GM21367 (cell line): ENCODE measurements around the gene URAD.
"Not testable (repeated sequence)": the region's sequence is repeated elsewhere in the genome, so short reads cannot be mapped to it uniquely, and the experiment has no call there.

ENCODE experiments used
- ATAC-seq: cut with Tn5 transposase; IDR thresholded peaks from one replicate; pipeline ENCODE4 v1.9.1; 2021; ENCODE audit not compliant: unreplicated experiment

URAD gene, protein sequence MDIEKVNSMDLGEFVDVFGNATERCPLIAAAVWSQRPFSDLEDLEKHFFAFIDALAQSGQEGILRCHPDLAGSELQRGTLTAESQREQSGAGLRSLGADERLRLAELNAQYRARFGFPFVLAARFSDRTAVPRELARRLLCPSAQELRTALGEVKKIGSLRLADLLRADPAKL

DNA sequence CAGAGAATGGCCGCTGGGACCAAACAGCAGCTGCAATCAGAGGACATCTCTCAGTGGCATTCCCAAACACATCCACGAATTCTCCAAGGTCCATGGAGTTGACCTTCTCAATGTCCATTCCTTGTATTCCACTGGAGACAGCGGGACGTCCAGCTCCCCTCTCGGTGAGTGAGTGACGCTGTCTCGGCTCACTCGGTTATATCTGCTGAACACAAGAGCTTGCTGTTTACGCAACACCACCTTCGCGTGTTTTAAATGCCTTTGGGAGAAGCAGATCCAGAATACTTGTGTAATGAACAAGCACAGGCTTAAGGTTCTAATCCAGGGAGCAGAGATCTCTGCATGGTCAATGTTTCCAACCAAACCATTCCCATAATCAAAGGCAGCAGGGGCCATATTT lies at the start of gene URAD:
Gene URAD (minus strand): TSS at position 174 of the 400 bp plus-strand sequence. CDS start 56 bp downstream, at position 118.
- ATAC-seq = no peak

DNA sequence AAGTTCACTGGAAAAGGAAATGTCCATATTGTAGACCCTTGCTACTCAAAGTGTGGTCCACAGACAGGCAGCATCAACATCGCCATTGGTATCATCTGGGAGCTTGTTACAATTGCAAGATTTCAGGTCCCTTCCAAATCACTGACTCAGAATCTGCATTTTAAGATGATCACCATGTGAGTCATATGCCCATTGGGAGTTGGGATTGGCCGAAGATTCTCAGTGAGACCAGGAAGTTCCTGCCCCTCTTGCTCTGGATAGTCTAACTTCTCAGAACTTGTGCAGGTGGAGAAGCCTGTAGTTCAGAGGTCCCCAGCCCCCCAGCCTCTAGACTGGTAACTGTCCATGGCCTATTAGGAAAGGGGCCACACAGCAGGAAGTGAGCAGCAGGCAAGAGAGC lies 48.9 kb upstream of the URAD start:
- no peak for ATAC-seq

DNA sequence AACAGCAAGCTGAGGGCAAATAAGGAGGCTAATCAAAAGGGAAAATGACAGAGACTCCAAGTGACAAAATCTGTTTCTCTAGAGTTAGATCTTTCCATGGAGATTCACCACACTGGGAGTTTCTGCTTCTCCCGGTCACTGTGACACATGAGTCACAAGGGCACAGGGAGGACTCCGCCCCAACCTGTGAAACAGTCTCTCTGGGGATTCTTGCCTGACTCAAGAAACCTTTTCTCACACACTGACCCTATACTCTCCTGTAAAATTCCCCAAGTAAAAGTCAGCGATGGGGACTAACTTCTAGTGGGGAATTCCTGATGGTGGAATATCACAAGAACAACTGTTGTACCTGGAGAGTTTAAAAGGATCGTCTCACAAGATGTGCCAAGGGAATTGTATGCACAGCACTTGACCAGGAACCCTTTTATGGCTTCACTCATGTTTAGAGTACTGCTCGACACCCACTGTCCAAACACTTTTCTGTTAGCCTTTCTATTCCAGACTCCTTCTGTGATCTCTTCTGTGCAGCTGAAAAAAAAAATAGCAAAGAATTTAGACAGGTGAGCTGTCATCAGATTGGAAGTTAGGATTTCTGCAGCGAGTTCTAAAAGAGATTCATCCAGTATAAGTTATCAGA lies 46.8 kb upstream of the URAD start:
- ATAC-seq = no peak

DNA sequence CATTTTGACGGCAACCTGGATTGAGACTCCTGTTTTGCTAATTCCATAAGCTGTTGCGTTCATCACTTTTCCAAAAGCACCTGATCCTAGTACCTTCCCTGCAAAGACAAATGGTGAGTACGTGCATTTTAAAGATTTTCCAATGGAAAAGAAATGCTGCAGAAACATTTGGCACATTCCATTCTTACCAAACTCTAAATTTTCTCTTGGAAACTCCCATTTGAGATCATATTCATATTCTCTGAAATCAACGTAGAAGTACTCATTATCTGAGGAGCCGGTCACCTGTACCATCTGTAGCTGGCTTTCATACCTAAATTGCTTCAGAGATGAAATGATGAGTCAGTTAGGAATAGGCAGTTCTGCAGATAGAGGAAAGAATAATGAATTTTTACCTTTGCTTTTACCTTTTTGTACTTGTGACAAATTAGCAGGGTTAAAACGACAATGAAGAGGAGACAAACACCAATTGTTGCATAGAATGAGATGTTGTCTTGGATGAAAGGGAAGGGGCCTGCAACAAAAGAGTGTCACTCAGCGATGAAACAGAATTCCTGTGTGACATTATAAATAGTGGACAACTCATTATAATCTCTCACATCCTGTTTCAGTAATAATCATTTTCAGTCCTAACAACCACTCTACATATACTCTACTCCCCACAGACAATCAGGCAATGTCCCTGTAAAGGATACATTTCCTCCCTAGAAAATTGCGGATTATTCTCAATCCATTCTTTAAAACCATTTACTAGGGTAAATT lies 45.6 kb upstream of the URAD start:
- ATAC-seq = no peak

DNA sequence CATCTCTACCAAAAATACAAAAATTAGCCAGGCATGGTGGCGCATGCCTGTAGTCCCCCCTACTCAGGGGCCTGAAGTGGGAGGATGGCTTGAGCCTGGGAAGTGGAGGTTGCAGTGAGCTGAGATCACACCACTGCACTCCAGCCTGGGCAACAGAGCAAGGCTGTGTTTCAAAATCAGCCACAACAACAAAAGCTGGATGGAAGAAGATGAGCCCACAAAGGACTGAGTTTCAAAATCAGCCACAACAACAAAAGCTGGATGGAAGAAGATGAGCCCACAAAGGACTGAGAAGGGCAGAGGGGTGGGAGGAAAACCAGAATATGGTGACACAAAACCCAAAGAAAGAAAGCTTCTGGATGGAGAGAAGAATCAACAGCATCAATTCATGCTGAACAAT lies 43.9 kb upstream of the URAD start:
- not testable (repeated sequence) for ATAC-seq

DNA sequence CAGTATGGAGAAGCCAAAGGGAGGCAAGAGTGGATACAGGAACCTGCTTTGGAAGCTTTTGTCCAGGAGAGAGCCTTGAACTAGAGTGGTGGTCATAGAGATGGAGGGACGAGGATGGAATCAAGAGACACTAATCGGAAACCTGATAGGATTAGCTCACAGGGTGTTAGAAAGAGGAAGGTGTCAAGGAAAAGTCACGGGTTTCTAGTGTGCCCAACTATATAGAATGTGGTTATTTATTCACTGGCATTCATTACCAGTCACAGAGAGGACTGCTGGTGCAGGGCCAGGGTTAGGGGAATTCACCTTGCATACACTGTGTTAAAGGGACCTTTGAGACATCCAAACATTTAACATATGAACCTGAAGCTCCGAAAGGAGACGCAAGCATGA lies 43.4 kb upstream of the URAD start:
- ATAC-seq = no peak

DNA sequence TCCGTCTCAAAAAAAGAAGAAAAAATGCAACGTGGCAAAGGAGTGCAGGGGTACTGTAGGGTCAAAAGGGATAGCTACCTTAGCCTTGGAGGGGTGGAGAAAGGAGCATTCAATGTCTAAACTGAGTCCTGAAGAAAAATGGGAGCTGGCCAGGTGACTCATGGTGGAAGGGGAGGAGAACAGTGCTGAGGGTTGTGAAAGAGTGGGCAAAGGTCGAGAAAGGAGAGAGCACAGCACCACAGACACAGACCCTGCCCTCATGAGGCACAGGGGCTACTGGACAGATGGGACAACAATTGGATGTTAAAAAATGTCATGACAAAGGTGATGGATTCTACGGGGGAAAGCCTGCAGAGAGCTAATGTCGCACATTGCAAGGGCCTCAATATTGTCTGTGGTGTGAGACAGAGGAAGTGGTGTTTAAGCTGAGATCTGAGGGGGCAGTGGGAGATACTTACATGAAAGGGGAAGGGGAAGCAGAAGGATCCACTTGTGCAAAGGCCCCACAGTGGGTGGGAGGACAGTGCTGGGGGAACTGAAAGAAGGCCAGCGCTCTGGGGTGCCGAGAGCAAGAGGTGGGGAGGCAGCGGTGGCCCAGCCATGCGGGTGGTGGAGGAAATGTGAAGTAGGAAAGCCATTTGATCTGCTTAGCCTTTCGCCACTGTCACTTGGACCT lies 42.9 kb upstream of the URAD start:
- no peak for ATAC-seq

DNA sequence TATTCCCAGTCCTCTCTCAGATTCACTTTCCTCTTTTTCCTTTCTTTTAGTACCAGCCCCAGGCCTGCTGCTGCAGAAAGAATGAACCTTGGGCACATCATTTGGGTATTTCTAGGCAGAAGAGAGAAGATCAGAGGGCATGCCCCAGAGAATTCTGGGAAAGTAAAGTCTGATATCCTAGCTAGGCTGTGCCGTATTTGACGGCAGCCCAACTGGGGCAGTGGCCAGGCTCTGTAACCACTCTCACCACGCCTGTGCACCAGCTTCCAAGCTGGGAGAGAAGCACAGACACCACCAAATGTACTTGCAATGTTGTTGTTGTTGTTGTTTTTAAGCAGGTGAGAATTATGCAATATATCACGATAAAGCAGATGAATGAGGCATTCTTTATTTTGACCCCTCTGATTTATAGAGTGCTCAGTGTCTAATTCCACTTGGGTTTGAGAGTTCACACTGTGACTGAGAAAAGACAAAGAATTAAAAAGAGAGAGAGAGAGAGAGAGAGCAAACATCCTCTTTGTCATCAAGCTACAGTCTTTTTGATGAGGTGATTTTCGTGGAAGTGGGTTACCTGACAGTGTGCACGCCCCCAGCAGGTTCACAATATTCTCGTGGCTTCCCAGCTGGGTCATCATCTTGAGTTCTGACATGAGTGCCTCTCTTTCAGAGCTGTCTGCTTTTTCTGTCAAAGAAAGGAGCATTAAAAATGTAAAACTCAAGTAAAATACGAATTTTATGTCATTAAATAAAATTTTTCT lies 39.3 kb upstream of the URAD start:
- no peak for ATAC-seq

DNA sequence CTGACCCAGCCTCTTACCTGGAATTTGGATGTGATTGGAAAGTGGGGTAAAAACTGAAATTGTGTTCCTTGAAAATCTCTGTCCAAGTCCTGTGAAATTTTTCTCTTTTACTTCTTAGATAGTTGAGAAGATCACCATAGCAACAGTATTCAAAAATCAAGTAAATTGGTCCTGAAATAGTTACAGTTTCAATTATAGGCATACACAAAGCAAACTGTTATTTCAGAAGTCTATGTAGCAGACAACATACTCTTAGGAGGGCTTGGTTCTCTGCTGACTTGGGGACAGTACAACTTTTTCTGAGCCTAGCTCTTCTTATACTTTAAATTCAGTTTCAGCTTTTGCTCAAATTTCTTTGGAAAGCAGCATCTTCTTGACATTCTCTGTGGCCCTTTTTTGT lies 38.6 kb upstream of the URAD start:
- no peak for ATAC-seq

DNA sequence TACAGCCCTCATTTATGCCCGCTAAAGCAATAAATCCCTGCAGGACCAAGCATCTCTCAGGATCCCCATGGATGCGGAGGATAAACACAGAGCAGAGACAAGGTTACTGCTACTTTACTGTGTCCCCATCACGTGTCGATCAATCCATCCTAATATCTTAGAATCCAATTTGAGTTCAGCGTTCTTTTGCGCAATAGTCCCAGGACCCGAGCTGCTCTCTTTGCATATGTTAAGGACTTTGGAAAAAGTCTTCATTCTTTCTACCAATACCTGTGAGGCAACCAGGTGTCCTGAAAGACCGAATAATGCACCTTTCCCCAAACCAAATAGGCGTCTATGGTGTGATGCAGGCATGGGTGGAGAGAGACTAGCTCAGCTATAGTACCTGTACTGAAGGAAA lies 38.0 kb upstream of the URAD start:
- no peak for ATAC-seq

DNA sequence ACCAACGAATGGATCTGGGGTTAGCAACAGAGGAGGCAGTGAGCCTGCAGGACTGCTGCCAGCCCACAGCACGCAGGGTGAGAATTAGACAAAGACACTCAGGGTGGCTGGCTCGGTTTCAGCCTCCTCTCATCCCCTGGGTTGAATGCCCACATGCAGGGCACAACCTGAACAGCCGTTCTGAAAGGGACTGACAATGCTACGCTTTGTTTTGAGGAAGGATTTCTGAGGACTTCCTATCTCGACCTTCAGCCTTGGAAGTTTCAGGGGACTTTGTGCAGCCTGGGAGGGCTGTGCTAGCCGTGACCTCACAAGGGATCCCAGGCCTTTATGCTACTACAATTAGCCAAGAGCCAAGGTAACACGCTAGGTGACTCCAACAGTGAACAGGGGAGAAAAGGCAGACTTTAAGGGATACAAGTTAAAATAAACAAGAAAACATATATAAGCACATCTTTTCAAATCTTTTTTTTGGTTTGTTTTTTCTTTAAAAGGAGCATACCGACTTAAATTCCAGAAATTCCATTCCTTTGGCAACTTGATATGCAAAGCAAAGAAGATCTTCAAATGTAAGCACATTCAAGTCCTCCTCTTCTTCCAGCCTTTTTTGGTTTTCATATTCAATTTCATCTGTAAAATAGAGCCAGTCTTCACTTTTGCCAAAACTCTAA lies 34.5 kb upstream of the URAD start:
- ATAC-seq = no peak

DNA sequence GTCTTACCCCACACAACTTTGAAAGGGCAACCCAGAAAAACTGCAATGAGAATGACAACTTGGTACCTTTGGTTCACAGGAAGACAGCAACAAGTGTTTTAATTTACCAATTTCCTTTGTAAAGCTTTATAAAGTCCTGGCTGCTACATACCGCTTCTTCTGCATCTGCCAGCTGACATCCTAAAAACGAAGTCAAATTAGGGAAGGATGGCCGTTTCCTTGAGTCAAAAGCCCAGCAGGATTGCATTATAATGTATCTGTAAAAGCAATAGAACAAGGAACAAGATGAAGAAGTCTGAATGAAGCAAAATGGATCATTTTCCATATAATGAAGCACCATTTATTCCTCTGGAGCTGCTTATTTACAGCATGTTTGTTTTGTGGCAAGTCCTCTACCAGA lies 25.8 kb upstream of the URAD start:
- no peak for ATAC-seq

DNA sequence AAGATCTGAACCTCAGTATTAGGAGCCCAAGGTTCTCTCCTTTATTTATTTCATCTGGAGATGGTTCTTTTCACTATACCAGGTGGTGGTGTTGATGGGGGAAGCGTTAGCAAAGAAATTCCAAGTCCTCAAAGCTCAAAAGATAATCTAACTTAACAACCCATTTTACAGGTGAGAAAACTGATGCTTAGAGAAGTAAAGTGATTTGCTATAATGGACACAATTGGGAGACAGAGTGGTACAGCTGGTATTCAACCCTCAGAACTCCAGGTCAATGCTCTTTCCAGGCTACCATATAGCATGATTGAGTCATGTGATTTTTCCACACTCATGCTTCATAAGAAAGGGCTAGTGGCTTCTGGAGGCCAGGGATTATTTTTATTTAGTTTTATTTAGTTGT lies 25.0 kb upstream of the URAD start:
- ATAC-seq = no peak

DNA sequence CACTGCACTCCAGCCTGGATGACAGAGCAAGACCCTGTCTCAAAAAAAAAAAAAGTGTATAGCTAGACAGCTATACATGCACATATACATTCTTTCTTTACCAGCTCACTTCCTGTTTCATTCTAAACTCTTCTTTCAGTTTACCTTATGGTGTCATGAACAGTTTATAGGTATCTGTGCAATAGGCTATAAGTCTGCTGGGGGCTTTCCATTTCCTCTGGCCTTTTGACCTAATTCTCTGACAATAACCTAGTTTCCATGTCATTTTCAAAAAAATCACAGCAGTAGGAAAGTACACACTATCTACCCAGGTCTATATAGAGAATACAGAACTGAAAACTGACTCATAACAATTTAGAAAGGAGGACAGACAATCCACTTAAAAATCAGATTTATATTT lies 24.4 kb upstream of the URAD start:
- ATAC-seq = peak; percentile 82

DNA sequence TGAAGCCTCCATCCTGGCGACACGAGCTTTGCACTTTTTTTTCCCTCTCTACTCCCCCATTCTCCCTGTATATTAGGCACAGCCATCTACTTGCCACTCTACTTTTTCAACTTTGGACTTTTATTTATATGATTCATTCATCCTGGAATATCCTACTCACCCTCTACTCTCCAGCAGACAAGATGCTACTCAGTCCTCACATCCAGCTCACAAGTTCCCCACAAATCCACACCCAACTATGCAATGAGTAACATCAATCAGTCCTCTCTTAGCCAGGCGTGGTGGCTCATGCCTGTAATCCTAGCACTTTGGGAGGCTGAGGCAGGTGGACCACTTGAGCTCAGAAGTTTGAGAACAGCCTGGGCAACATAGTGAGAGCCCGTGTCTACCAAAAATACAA lies 23.9 kb upstream of the URAD start:
- no peak for ATAC-seq

DNA sequence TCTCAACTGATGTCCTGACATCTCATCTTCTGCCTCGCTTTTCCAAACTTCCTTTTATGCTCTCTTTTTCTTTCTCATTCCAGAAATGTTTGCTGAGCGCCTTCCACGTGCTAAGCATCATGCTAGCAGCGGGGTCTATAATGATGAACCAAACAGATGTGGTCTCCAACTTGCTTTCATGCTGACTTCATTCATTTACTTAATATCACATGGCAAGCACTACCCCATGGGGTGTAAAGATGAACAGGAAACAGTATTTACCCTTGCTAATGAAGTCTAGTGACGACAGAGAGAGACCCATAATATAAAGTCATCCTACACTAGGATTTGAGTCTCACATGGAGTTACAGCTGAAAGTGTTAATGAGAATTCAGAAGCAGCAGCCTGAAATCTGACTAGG lies 21.6 kb upstream of the URAD start:
- ATAC-seq = no peak

DNA sequence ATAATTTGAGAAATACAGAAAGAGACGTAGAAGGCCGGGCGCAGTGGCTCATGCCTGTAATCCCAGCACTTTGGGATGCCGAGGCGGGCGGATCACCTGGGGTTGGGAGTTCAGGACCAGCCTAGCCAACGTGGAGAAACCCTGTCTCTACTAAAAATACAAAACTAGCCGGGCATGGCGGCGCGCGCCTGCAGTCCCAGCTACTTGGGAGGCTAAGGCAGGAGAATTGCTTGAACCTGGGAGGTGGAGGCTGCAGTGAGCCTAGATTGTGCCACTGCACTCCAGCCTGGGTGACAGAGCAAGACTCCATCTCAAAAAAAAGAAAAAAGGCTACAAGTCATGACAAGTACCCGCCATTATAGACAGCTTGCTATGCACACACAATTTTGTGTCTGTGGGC lies 16.5 kb upstream of the URAD start:
- not testable (repeated sequence) for ATAC-seq

DNA sequence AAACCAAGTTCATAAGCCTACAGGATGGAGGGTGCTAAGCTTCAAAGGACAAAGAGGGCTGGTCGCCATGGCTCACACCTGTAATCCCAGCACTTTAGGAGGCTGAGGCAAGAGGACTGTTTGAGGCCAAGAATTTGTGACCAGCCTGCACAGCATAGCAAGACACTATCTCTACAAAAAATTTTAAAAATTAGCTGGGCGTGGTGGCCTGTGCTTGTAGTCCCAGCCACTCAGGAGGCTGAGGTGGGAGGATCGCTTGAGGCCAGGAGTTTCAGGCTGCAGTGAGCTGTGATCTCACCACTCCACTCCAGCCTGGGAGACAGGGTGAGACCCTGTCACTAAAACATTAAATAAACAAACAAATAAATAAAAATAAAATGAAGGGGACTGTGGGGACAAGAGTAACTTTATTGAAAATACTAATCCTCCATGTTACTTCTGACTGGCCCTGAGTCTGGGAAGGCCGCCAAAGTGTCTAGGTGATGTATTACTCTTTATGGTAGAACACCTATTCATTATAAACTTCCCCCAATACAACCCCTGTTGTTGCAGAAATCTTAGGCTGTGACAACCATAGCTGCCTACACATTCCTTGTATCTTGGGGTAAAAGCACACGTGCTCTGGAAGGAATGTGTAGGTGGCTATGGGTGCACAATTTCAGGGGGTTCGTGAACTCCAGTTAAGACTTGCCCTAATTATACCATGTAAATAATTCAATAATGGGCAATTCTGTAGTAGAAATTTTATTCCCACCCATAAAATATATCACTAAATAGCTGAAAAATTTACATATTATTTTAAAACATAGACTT lies 14.6 kb upstream of the URAD start:
- no peak for ATAC-seq

DNA sequence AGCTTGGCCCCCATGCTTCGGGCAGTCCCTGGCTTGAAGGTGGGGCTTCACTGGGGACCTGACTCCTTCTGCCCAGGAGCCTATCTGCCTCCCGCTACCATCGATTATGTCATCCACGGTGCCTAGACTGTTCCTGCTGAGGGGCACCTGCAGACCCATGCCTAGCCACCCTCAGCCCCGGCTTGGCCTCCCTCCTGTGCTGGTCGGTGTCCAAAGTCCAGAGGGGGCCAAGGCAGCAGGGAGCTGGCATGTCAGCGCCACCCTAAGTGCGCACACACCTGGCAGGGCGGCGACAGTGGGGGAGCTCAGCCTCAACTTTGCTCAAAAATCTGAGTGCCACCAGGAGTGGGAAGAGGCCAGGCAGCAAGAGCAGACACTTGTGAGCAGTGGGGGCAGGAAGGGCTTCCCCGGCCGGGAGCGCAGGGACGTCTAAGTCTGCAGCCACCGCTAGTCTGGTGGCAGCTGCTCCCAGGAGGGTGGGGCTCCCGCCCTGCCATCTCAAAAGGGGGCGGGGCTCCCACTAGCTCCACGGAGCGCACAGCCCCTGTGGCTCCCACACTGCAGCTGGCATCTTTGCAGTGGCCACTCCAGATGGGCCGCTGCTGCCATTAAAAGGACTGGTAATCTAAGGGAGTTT lies 13.5 kb upstream of the URAD start:
- ATAC-seq = no peak
